ENCODE measurements around the gene AKAP12.
"Not testable (repeated sequence)": the region's sequence is repeated elsewhere in the genome, so short reads cannot be mapped to it uniquely, and the experiment has no call there.

The AKAP12 gene

GRCh38 chr6:151300267-151300991 is 60.7 kb downstream of the AKAP12 start:
- no peak overlapping the region for H3K4me3 ChIP-seq (ENCODE audit: low read length)
- no peak for DNase-seq (ENCODE audit: low read depth, low spot score)

DNA sequence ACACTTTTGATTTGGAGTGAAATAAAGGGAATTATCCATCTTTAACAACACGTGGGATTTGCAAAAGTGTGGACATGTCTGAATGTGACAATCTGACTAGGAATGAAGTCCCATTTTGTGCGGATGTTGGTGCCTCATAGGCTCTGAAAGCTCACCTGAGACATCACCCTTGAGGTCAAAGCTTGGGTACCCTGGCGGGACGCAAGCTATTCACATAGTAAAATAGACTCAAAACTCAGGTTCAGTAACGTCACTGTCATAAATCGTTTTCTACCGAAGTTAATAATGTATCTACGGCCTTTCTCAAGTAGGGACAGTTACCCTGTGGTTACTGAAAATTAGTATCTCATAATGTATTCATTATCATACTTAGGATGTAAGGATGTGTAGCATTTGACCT is 61.8 kb downstream of the AKAP12 start:
- H3K4me3 ChIP-seq (ENCODE audit: low read length), result no peak overlapping the region
- DNase-seq (ENCODE audit: low read depth, low spot score), result no peak

DNA sequence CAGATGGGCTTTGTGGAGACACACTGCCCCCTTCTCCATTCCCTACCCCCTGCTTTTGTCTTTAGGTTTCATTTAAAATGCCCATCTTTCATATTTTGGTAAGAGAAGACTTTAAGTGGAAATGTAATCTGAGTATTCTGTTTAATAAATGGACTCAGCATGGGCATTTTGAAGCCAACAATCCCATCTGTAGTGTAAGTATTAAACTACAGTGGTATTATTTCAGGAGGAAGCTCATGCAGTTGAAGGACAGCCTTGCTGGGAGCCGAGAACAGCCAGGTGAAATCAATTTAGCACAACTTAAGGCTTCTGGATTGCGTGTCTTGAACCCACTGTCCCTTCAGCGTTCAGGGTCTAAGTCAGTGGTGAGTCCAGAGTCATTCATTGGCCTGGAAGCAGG is 63.5 kb downstream of the AKAP12 start:
- no peak overlapping the region for H3K4me3 ChIP-seq (ENCODE audit: low read length)
- DNase-seq (ENCODE audit: low read depth, low spot score), result no peak

DNA sequence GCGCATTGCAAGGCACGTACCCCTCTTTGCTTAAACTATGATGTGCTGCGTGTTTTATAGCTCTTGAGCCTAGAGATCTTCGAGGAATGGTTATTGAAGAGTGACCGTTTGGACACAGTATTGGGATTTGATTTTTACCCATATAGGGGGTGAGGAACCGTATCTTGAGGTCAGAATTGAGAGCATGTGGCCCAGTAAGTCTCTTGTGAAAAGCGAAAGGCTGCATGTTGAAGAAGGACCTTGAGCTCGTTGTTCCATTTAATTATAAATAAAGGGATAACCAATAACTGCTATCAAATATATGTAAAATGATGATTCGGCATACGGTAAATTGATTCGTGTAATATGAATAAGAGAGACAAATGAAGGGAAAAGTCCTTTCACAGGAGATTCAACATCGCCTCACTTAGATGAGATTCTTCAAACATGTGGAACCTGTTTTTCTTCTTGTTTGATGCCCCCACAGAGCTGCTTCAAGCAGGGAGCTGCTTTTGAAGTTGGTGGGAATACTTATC is 66.6 kb downstream of the AKAP12 start:
- DNase-seq (ENCODE audit: low read depth, low spot score), result no peak
- H3K4me3 ChIP-seq (ENCODE audit: low read length), result no peak overlapping the region

DNA sequence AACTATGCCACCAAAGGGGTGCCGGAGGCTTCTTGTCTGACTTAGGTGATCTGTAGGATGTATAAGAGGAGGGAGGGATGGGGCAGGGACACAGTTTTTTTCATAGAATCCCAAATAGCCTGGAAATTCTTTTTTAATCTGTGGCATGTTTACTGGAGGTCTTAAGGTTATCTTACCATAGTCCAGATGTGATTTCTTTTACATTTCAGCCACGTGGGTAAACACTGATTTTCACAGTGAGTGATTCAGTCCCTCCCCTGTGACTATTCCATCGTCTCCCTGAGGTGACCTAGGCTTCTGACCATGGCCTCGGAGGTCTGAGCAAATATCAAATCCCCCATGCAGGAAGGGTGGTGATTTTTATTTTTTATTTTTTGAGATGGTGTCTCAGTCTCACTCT is 67.7 kb downstream of the AKAP12 start:
- H3K4me3 ChIP-seq (ENCODE audit: low read length), result no peak overlapping the region
- DNase-seq (ENCODE audit: low read depth, low spot score), result no peak

DNA sequence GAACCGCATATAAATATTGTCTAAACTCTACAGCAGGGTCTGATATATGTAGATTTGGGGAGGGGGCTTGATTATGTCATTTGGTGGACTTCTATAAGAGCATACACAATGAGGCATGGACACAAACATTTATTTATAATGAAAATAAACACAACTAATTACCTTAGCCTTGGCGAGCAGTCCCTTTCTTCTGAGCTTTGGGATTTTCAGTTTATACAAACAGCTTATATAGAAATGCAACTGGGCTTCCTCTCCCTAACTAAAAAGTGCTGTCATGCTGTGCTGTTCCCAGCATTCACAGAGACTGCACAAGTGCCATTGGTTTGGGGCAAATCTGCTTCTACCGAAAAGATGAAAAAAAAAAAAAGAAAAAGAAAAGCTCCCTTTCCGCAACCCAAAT is 69.9 kb downstream of the AKAP12 start:
- DNase-seq (ENCODE audit: low read depth, low spot score), result no peak
- no peak overlapping the region for H3K4me3 ChIP-seq (ENCODE audit: low read length)

- no peak for DNase-seq (ENCODE audit: low read depth, low spot score)
- no peak overlapping the region for H3K4me3 ChIP-seq (ENCODE audit: low read length)
These were observed 70.5 kb downstream of the AKAP12 start for GRCh38 chr6:151310279-151310678.

- no peak overlapping the region for H3K4me3 ChIP-seq (ENCODE audit: low read length)
- no peak for DNase-seq (ENCODE audit: low read depth, low spot score)
These were observed 71.3 kb downstream of the AKAP12 start for GRCh38 chr6:151310852-151311767.

- no peak overlapping the region for H3K4me3 ChIP-seq (ENCODE audit: low read length)
- no peak for DNase-seq (ENCODE audit: low read depth, low spot score)
These were observed 73.3 kb downstream of the AKAP12 start for GRCh38 chr6:151313066-151313491.

DNA sequence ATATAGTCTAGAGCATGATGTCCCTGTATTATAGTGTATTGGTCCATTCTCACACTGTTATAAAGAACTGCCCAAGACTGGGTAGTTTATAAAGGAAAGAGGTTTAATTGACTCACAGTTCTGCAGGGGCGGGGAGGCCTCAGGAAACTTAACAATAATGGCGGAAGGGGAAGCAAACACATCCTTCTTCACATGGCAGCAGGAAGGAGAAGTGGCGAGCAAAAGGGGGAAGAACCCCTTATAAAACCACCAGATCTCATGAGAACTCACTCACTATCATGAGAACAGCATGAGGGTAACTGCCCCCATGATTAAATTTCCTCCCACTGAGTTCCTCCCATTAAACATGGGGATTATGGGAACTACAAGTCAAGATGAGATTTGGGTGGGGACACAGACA is 75.9 kb downstream of the AKAP12 start:
- H3K4me3 ChIP-seq (ENCODE audit: low read length); DNase-seq (ENCODE audit: low read depth, low spot score): not testable (repeated sequence)

GRCh38 chr6:151317103-151317994 is 77.6 kb downstream of the AKAP12 start:
- H3K4me3 ChIP-seq (ENCODE audit: low read length), result no peak overlapping the region

GRCh38 chr6:151317995-151318365 is 78.2 kb downstream of the AKAP12 start:
- no peak overlapping the region for H3K4me3 ChIP-seq (ENCODE audit: low read length)
- DNase-seq (ENCODE audit: low read depth, low spot score), result no peak

More at GRCh38 chr6:151317103-151317994, 77.6 kb downstream of the AKAP12 start:
- DNase-seq (ENCODE audit: low read depth, low spot score), result no peak

DNA sequence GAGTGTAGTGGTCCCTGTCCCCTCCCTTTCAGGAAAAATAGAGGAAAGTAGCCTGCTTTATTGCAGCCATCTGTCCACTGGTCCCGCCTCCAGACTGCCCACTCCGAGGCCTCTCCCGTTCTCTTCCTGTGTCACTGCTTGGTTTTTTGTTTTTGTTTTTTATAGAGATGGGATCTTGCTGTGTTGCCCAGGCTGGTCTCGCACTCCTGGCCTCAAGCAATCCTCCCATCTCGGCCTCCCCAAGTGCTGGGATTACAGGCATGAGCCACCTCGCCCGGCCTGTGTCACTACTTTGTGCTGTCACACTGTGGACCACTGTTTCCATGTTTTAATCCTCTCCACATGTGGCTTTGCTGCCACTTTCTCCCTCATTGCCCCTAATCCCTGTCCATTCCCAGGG is 80.4 kb downstream of the AKAP12 start:
- no peak for DNase-seq (ENCODE audit: low read depth, low spot score)
- no peak overlapping the region for H3K4me3 ChIP-seq (ENCODE audit: low read length)

- no peak for DNase-seq (ENCODE audit: low read depth, low spot score)
- no peak overlapping the region for H3K4me3 ChIP-seq (ENCODE audit: low read length)
These were observed 81.7 kb downstream of the AKAP12 start for GRCh38 chr6:151321438-151321837.

GRCh38 chr6:151322570-151322969 is 82.8 kb downstream of the AKAP12 start:
- no peak for DNase-seq (ENCODE audit: low read depth, low spot score)
- no peak overlapping the region for H3K4me3 ChIP-seq (ENCODE audit: low read length)

DNA sequence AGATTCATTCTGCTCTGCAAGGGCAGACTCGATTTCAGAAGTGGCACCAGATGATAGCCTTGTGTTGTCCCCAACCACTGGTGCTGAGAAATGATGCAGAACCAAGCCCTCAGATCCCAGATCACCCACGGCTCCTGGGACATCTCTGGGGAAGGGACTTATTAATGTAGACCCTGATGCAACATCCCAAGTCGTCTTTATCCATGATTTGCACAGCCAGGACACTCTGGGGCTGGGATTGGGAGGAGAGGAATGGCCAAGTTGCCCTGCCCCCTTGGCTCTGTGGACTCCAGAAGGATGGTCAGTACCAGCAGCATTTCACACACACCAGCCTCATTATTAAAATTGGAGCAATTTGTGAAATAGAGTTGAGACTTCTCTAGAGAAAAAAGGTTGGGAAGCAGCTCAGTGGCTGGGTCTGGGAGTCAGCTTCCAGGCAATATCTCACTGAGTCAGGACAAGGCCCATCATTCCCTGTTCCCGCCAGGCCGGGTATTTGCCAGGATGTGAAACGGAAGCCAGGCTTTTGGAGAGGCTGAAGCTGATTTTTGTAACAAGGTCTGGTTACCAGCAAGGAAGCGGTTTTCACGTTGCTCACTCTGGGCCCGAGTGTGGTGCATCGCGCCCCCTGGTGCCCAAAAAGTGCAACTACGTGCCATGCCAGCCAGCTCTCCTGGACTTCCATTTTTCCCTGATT is 84.2 kb downstream of the AKAP12 start:
- no peak overlapping the region for H3K4me3 ChIP-seq (ENCODE audit: low read length)
- peak; percentile 38 for DNase-seq (ENCODE audit: low read depth, low spot score)

- no peak for DNase-seq (ENCODE audit: low read depth, low spot score)
- H3K4me3 ChIP-seq (ENCODE audit: low read length), result no peak overlapping the region
These were observed 84.7 kb downstream of the AKAP12 start for GRCh38 chr6:151324488-151324825.

- no peak overlapping the region for H3K4me3 ChIP-seq (ENCODE audit: low read length)
- no peak for DNase-seq (ENCODE audit: low read depth, low spot score)
These were observed 85.6 kb downstream of the AKAP12 start for GRCh38 chr6:151325075-151326050.

Measured in Jurkat, Clone E6-1 (cell line).